IMR-90 (cell line): Measurements from ENCODE around the gene CSNK2B. TPM values are rescaled to one million over a fixed set of nuclear protein-coding genes. Genes with fewer than 3 reads are reported as not detected.

Source experiments
- ATAC-seq: fragments of 200-7000 bp; cut with Tn5 transposase; 2 replicates; pipeline ENCODE4 v1.9.1; 2020; ENCODE audit warnings: low read depth, mild to moderate bottlenecking, moderate library complexity
- BruUV-seq: library from RNA; stranded (reverse); fragments of 400-500 nt; replicated peaks from 2 replicates; lab custom pipeline; 2021; lab: Mats Ljungman, UMichigan
- CTCF ChIA-PET: fragments of 300-600 bp; formaldehyde crosslinking; extraction: SDS; loops from one replicate; lab custom pipeline; 2021; ENCODE audit warnings: antibody characterized with exemption; lab: Yijun Ruan, JAX
- POLR2A ChIA-PET: fragments of 300-600 bp; sonication (Branson Sonifier 250); formaldehyde crosslinking; loops from one replicate; lab custom pipeline; 2022; ENCODE audit warnings: antibody characterized with exemption; ENCODE audit not compliant: unreplicated experiment; lab: Charles Lee
- DNase-seq: peaks from one replicate; pipeline ENCODE4 v3.0.0; 2013
- H2AFZ ChIP-seq: replicated peaks from 2 replicates; pipeline ENCODE3; 2013; ENCODE audit warnings: low read length, mild to moderate bottlenecking; ENCODE audit not compliant: poor library complexity
- H2AK5ac ChIP-seq: 2 replicates; pipeline ENCODE4 v1.6.1; 2013; ENCODE audit warnings: low read depth, low read length, inconsistent platforms
- H2AK9ac ChIP-seq: replicated peaks from 2 replicates; pipeline ENCODE3; 2013; ENCODE audit warnings: mild to moderate bottlenecking, low read depth, low read length, moderate library complexity; ENCODE audit not compliant: poor library complexity
- H2BK120ac ChIP-seq: 2 replicates; pipeline ENCODE4 v1.6.1; 2013; ENCODE audit warnings: low read depth, low read length, inconsistent platforms
- H2BK15ac ChIP-seq: 3 replicates; pipeline ENCODE4 v1.6.1; 2013; ENCODE audit warnings: low read depth, low read length, inconsistent platforms
- H2BK20ac ChIP-seq: 2 replicates; pipeline ENCODE4 v1.6.1; 2013; ENCODE audit warnings: low read depth, mild to moderate bottlenecking, inconsistent platforms, low read length, moderate library complexity
- H2BK5ac ChIP-seq: 2 replicates; pipeline ENCODE4 v1.6.1; 2013; ENCODE audit warnings: mild to moderate bottlenecking, low read depth, low read length, inconsistent platforms; ENCODE audit not compliant: poor library complexity, severe bottlenecking
- H3K14ac ChIP-seq: replicated peaks from 2 replicates; pipeline ENCODE4 v1.6.1; 2013; ENCODE audit warnings: low read depth, low read length, inconsistent platforms
- H3K18ac ChIP-seq: 2 replicates; pipeline ENCODE4 v1.6.1; 2013; ENCODE audit warnings: low read depth, low read length, control low read depth
- H3K23ac ChIP-seq: 2 replicates; pipeline ENCODE4 v1.6.1; 2013; ENCODE audit warnings: low read depth, low read length, inconsistent platforms
- H3K27ac ChIP-seq: 2 replicates; pipeline ENCODE4 v1.5.1; 2013; ENCODE audit warnings: mild to moderate bottlenecking, control low read depth, low read length; ENCODE audit not compliant: insufficient read depth
- H3K27me3 ChIP-seq: 2 replicates; pipeline ENCODE4 v1.6.1; 2013; ENCODE audit warnings: low read length; ENCODE audit not compliant: control insufficient read depth, insufficient read depth
- H3K36me3 ChIP-seq: 2 replicates; pipeline ENCODE4 v1.6.1; 2013; ENCODE audit warnings: low read length, mixed read lengths; ENCODE audit not compliant: control insufficient read depth, insufficient read depth
- H3K4ac ChIP-seq: 2 replicates; pipeline ENCODE4 v1.6.1; 2013; ENCODE audit warnings: low read depth, low read length, inconsistent platforms
- H3K4me1 ChIP-seq: 2 replicates; pipeline ENCODE4 v1.6.1; 2013; ENCODE audit warnings: low read length, mixed read lengths; ENCODE audit not compliant: control insufficient read depth, insufficient read depth
- H3K4me2 ChIP-seq: 2 replicates; pipeline ENCODE4 v1.6.1; 2013; ENCODE audit warnings: low read depth, mild to moderate bottlenecking, control low read depth, low read length, moderate library complexity
- H3K4me3 ChIP-seq: 2 replicates; pipeline ENCODE4 v1.5.1; 2013; ENCODE audit warnings: low read depth, mild to moderate bottlenecking, control low read depth, low read length, moderate library complexity; ENCODE audit not compliant: insufficient read depth
- H3K56ac ChIP-seq: 2 replicates; pipeline ENCODE4 v1.6.1; 2013; ENCODE audit warnings: low read length, inconsistent platforms; ENCODE audit not compliant: insufficient read depth; ENCODE audit errors: extremely low read depth
- H3K79me1 ChIP-seq, 2 experiments: 2 replicates each; pipeline ENCODE4 v1.6.1; 2013; ENCODE audit warnings: low read length in 2 of 2, inconsistent platforms in 1 of 2, low read depth in 1 of 2
- H3K9ac ChIP-seq: 2 replicates; pipeline ENCODE4 v1.6.1; 2013; ENCODE audit warnings: low read depth, low read length, control low read depth
- H3K9me1 ChIP-seq: 2 replicates; pipeline ENCODE4 v1.6.1; 2013; ENCODE audit warnings: low read length, inconsistent platforms; ENCODE audit not compliant: insufficient read depth
- H3K9me3 ChIP-seq: 2 replicates; pipeline ENCODE4 v1.6.1; 2013; ENCODE audit warnings: low read length; ENCODE audit not compliant: control insufficient read depth, insufficient read depth
- H4K20me1 ChIP-seq: 2 replicates; pipeline ENCODE4 v1.6.1; 2013; ENCODE audit warnings: low read length, inconsistent platforms; ENCODE audit not compliant: insufficient read depth
- H4K5ac ChIP-seq: 2 replicates; pipeline ENCODE4 v1.6.1; 2013; ENCODE audit warnings: mild to moderate bottlenecking, low read depth, low read length, control low read depth
- H4K8ac ChIP-seq, 2 experiments: 2 replicates each; pipeline ENCODE4 v1.6.1; 2013; ENCODE audit warnings: low read depth in 2 of 2, low read length in 2 of 2, control low read depth in 1 of 2, inconsistent platforms in 1 of 2
- H4K91ac ChIP-seq: 2 replicates; pipeline ENCODE4 v1.6.1; 2013; ENCODE audit warnings: low read depth, low read length, inconsistent platforms; ENCODE audit not compliant: insufficient read depth
- MAZ ChIP-seq: IDR thresholded peaks from 2 replicates; pipeline ENCODE4 v1.6.1; 2012; ENCODE audit warnings: low read depth, mild to moderate bottlenecking, low read length, improper control_type of control experiment, moderate library complexity, borderline replicate concordance
- MXI1 ChIP-seq: IDR thresholded peaks from 2 replicates; pipeline ENCODE4 v1.6.1; 2012; ENCODE audit warnings: low read depth, mild to moderate bottlenecking, low read length, moderate library complexity, borderline replicate concordance
- WGBS, 2 experiments: methylation state at CpG; one replicate each; pipeline versions ENCODE4 v1.1.5 to v1.1.7; 2013; ENCODE audit warnings: missing lambda C conversion rate in 2 of 2; ENCODE audit not compliant: insufficient read length in 1 of 2; ENCODE audit errors: extremely low coverage in 2 of 2; 5-methylcytosine and 5-hydroxymethylcytosine counted together
- dilution Hi-C: fragments of 300-500 bp; cut with HindIII; formaldehyde crosslinking; loops from one replicate; pipeline ENCODE4 v1.14.3; 2018; ENCODE audit warnings: low sequenced_read_pairs; ENCODE audit not compliant: unreplicated experiment
- in situ Hi-C: fragments of 300-500 bp; cut with MboI; formaldehyde crosslinking; loops from 3 replicates; pipeline ENCODE4 v1.14.3; 2019; ENCODE audit warnings: low sequenced_read_pairs, inconsistent platforms, mixed read lengths
- intact Hi-C: fragments of 100-400 bp; cut with micrococcal nuclease; formaldehyde crosslinking; loops from 2 replicates; pipeline ENCODE4 v1.10.0; 2022
- polyA plus RNA-seq, 3 experiments: library from polyadenylated mRNA; depleted of rRNA; stranded (reverse); fragments of >200 nt; gene quantifications; 2 replicates each; pipeline ENCODE4 v1.2.3, GENCODE V29; 2012; ENCODE audit warnings: low replicate concordance in 1 of 3
- total RNA-seq: library from RNA; depleted of rRNA; stranded (reverse); fragments of >200 nt; gene quantifications from 2 replicates; pipeline ENCODE4 v1.2.3, GENCODE V29; 2012

CSNK2B gene
- total and polyA plus RNA-seq, 2 of the 4 experiments (the other 2 are of a cell fraction) = 194 to 240 TPM

DNA sequence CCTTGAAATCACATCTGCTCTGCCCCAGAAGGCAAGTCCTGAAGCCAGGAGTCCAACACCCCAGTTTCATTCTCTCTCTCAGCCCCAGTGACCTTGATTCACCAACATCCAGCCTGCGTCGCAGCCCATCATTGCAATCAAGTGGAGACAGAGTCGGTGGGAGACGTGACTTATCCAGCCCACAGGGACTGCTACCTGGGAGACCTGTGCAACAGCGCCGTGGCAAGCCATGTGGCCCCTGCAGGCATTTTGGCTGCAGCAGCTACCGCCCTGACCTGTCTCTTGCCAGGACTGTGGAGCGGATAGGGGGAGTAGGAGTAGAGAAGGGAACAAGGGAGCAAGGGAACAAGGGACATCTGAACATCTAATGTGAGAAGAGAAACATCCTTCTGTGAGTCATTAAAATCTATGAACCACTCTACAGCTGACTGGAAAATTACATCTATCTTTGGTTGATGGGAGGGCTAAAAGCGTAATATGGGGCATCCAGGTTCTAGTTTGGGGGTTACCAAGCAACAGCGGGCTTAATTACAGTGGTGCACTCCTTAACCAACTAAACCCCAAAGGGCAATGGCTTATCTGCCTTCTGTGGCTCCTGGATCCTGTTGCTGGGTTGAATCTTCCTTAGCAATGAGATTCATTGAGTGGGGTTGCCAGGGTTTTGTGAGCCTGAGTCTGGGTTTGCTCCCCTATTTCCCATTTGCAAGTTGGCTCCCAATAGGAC lies 51.8 kb downstream of the CSNK2B start:
- POLR2A ChIA-PET = no interaction called here

More for the DNA sequence above, 51.8 kb downstream of the CSNK2B start:
- Histone ChIP-seq H2BK120ac (no peak overlapping the region), H3K23ac (no peak overlapping the region), H3K4me1 (no peaks in the 10 kb centered on the region), H2AK5ac (no peak overlapping the region), H4K91ac (no peak overlapping the region), H3K14ac (no peak overlapping the region), H2BK20ac (no peak overlapping the region), H3K79me1 (no peaks in the 10 kb centered on the region), H2BK5ac (no peak overlapping the region), H3K9me1 (peaks cover 4% of the 10 kb centered on the region; the same call in 1 of the 2 replicates), H3K56ac (no peak overlapping the region), H2BK15ac (no peak overlapping the region), H3K27me3 (peaks cover 23% of the 10 kb centered on the region), H4K20me1 (no peaks in the 10 kb centered on the region), H4K5ac (no peak overlapping the region), H3K18ac (no peak overlapping the region), H2AK9ac (no peak overlapping the region), H3K27ac (no peak overlapping the region), H3K9me3 (no peaks in the 10 kb centered on the region), H3K4me3 (no peak overlapping the region), H3K36me3 (no peaks in the 10 kb centered on the region), H4K8ac (no peak overlapping the region), H3K4me2 (no peak overlapping the region), H3K4ac (no peak overlapping the region), H3K9ac (no peak overlapping the region), H2AFZ (peak overlapping the region; percentile 13)
- CTCF ChIA-PET = no interaction called here
- no peak for DNase-seq
- in situ Hi-C loops (no loop called here), intact Hi-C loops (no loop called here), dilution Hi-C loops (no loop called here)
- BruUV-seq = no TSS peak
- TF ChIP-seq MAZ = no peak
- TF ChIP-seq MXI1 = no peak
- WGBS, 2 experiments = 30% methylated on average over 2 of the region's 10 CpGs; no CpG with 5 or more reads in 1 of the 2 experiments
- ATAC-seq = no peak
